Adrenal gland (tissue), 5 donors: Measurements from ENCODE around the gene KCNN3.

Experiments
- CTCF ChIP-seq, 6 experiments: fragments of 450-650 bp in 4 of 6; fragments of 200-600 bp in 2 of 6; sonication (generic) in 1 of 6; IDR thresholded peaks; 1 replicate in 5 of 6; 2 replicates in 1 of 6; pipeline versions ENCODE4 v1.5.1 to v1.8.0; 2016 to 2021; ENCODE audit warnings: antibody characterized with exemption in 6 of 6, mild to moderate bottlenecking in 2 of 6, moderate library complexity in 1 of 6
- POLR2A ChIP-seq, 2 donors: fragments of 450-650 bp; IDR thresholded peaks; one replicate each; pipeline ENCODE4 v1.6.1; 2017; ENCODE audit warnings: antibody characterized with exemption in 2 of 2, mild to moderate bottlenecking in 2 of 2, moderate library complexity in 1 of 2
- donor health status: DM: no; HTN: no; CAD: no.

- TF ChIP-seq CTCF (IDR thresholded peaks at IDR 0.05) = no peak
- no peak for TF ChIP-seq POLR2A (IDR thresholded peaks at IDR 0.05)
These were observed 117.6 kb downstream of the KCNN3 start for GRCh38 chr1:154752273-154753030.
